GM12878 (cell line): Measurements from ENCODE around the gene CPNE6. TPM values are rescaled to one million over a fixed set of nuclear protein-coding genes. Genes with fewer than 3 reads are reported as not detected.
"Not testable (repeated sequence)": the region's sequence is repeated elsewhere in the genome, so short reads cannot be mapped to it uniquely, and the experiment has no call there.

Experiments
- ATAC-seq: fragments of 200-7000 bp; cut with Tn5 transposase; 3 replicates; pipeline ENCODE4 v1.9.1; 2020; ENCODE audit warnings: mild to moderate bottlenecking, moderate library complexity
- BruUV-seq: library from RNA; stranded (reverse); fragments of 400-500 nt; replicated peaks from 2 replicates; lab custom pipeline; 2021; lab: Mats Ljungman, UMichigan
- CTCF ChIA-PET: fragments of 300-600 bp; sonication (Branson Sonifier 250); formaldehyde crosslinking; extraction: SDS; loops from one replicate; lab custom pipeline; 2021; ENCODE audit warnings: inconsistent platforms; lab: Yijun Ruan, JAX
- POLR2A ChIA-PET: fragments of 350-600 bp; formaldehyde crosslinking; extraction: SDS; loops from one replicate; lab custom pipeline; 2021; ENCODE audit warnings: inconsistent platforms; lab: Charles Lee
- RAD21 ChIA-PET: fragments of 300-600 bp; sonication (Branson Sonifier 250); formaldehyde crosslinking; loops from one replicate; lab custom pipeline; 2023; ENCODE audit warnings: antibody characterized with exemption; ENCODE audit not compliant: unreplicated experiment; lab: Charles Lee
- SMC1A ChIA-PET: fragments of 300-600 bp; sonication (Branson Sonifier 250); formaldehyde crosslinking; loops from one replicate; lab custom pipeline; 2023; ENCODE audit not compliant: unreplicated experiment, uncharacterized antibody; lab: Charles Lee
- DNase-seq: peaks from one replicate; pipeline ENCODE4 v3.0.0-alpha.2; 2011; ENCODE audit warnings: low read depth, low spot score
- FAIRE-seq: peaks from 3 replicates; lab custom pipeline; 2011; peaks lifted over from hg19 to GRCh38; lab: Jason Lieb, UNC
- H2AFZ ChIP-seq: 2 replicates; pipeline ENCODE4 v1.6.0; 2011; ENCODE audit warnings: low read depth, low read length, control low read depth; ENCODE audit not compliant: control insufficient read depth
- H3K27ac ChIP-seq: 2 replicates; pipeline ENCODE4 v1.5.1; 2011; ENCODE audit warnings: control low read depth; ENCODE audit not compliant: control insufficient read depth, insufficient read depth
- H3K27me3 ChIP-seq, 2 experiments: replicated peaks in 1 of 2; 2 replicates each; pipeline versions ENCODE4 v1.6.0 to v1.6.1; 2011; ENCODE audit warnings: low read length in 1 of 2; ENCODE audit not compliant: control insufficient read depth in 2 of 2, insufficient read depth in 2 of 2
- H3K36me3 ChIP-seq, 2 experiments: 2 replicates each; pipeline ENCODE4 v1.5.1; 2011; ENCODE audit warnings: low read length in 1 of 2; ENCODE audit not compliant: control insufficient read depth in 2 of 2, insufficient read depth in 2 of 2
- H3K4me1 ChIP-seq: 2 replicates; pipeline ENCODE4 v1.6.1; 2011; ENCODE audit warnings: mild to moderate bottlenecking, low read length, moderate library complexity, mixed read lengths; ENCODE audit not compliant: control insufficient read depth, insufficient read depth
- H3K4me2 ChIP-seq: 2 replicates; pipeline ENCODE4 v1.6.0; 2011; ENCODE audit warnings: control low read depth; ENCODE audit not compliant: control insufficient read depth, insufficient read depth
- H3K4me3 ChIP-seq: fragments of 200-600 bp; sonication (generic); 2 replicates; pipeline ENCODE4 v1.5.1; 2016
- H3K79me2 ChIP-seq: 2 replicates; pipeline ENCODE4 v1.6.0; 2011; ENCODE audit warnings: low read length; ENCODE audit not compliant: control insufficient read depth, insufficient read depth
- H3K9ac ChIP-seq: 2 replicates; pipeline ENCODE4 v1.8.0; 2011; ENCODE audit warnings: low read length, control low read depth, mixed read lengths; ENCODE audit not compliant: control insufficient read depth, insufficient read depth
- H3K9me3 ChIP-seq: replicated peaks from 3 replicates; pipeline ENCODE4 v1.5.1; 2011; ENCODE audit warnings: mild to moderate bottlenecking, low read length; ENCODE audit not compliant: control insufficient read depth, insufficient read depth
- H4K20me1 ChIP-seq: 2 replicates; pipeline ENCODE4 v1.6.0; 2011; ENCODE audit not compliant: control insufficient read depth, insufficient read depth
- CTCF ChIP-seq, 3 experiments: IDR thresholded peaks in 2 of 3; conservative IDR thresholded peaks in 1 of 3; 2 replicates each; pipeline ENCODE4 v1.5.1; 2011; ENCODE audit warnings: low read depth in 3 of 3, low read length in 3 of 3, mild to moderate bottlenecking in 3 of 3, control low read depth in 2 of 3, moderate library complexity in 2 of 3, inconsistent platforms in 1 of 3, mixed read lengths in 1 of 3; ENCODE audit not compliant: control insufficient read depth in 2 of 3, insufficient read depth in 1 of 3; ENCODE audit errors: extremely low read depth in 1 of 3
- JUNB ChIP-seq: IDR thresholded peaks from 2 replicates; pipeline ENCODE4 v1.6.1; 2016; ENCODE audit warnings: antibody characterized with exemption, mild to moderate bottlenecking
- MEF2B ChIP-seq: fragments of 450-650 bp; IDR thresholded peaks from 2 replicates; pipeline ENCODE4 v1.6.1; 2018; ENCODE audit warnings: mild to moderate bottlenecking, moderate library complexity; ENCODE audit not compliant: partially characterized antibody, poor library complexity, severe bottlenecking
- WGBS: methylation state at CpG from one replicate; pipeline ENCODE4 v1.1.6; 2016; ENCODE audit warnings: low lambda C conversion rate; ENCODE audit not compliant: insufficient replicate concordance, insufficient coverage; ENCODE audit errors: missing lambda C conversion rate; 5-methylcytosine and 5-hydroxymethylcytosine counted together
- in situ Hi-C: fragments of 300-500 bp; cut with MboI; formaldehyde crosslinking; loops from 9 replicates; pipeline ENCODE4 v1.14.3; 2018; ENCODE audit warnings: mixed read lengths
- intact Hi-C: fragments of 100-400 bp; cut with micrococcal nuclease; formaldehyde crosslinking; loops from one replicate; pipeline ENCODE4 v1.14.2; 2022; ENCODE audit not compliant: unreplicated experiment
- polyA plus RNA-seq, 11 experiments: library from polyadenylated mRNA; depleted of rRNA in 4 of 11; unstranded in 6 of 11; stranded (reverse) in 5 of 11; fragments of >200 nt; fragmentation: Nextera tagmentation in 4 of 11; fragmentation: Illumina TruSeq in 1 of 11; extraction: Ambion mirVana in 4 of 11; extraction: Trizol in 1 of 11; gene quantifications; 1 replicate in 1 of 11; 2 replicates in 10 of 11; pipeline versions ENCODE4 v1.2.1 to v1.2.3, GENCODE V29; 2011 to 2016; ENCODE audit warnings: inconsistent platforms in 2 of 11, missing spikeins in 2 of 11, low read depth in 1 of 11
- total RNA-seq, 4 experiments: library from RNA; depleted of rRNA in 3 of 4; stranded (reverse); fragments of >200 nt in 3 of 4; fragmentation: Illumina TruSeq in 1 of 4; extraction: Trizol in 1 of 4; gene quantifications; 2 replicates each; pipeline versions ENCODE4 v1.2.1 to v1.2.3, GENCODE V29; 2013 to 2021

Gene CPNE6
- total and polyA plus RNA-seq, 10 of the 15 experiments (the other 5 are each of a cell fraction or from before 2014, with no cell fraction given): 0.06 to 0.43 (median 0.18) TPM; not detected in 3

DNA sequence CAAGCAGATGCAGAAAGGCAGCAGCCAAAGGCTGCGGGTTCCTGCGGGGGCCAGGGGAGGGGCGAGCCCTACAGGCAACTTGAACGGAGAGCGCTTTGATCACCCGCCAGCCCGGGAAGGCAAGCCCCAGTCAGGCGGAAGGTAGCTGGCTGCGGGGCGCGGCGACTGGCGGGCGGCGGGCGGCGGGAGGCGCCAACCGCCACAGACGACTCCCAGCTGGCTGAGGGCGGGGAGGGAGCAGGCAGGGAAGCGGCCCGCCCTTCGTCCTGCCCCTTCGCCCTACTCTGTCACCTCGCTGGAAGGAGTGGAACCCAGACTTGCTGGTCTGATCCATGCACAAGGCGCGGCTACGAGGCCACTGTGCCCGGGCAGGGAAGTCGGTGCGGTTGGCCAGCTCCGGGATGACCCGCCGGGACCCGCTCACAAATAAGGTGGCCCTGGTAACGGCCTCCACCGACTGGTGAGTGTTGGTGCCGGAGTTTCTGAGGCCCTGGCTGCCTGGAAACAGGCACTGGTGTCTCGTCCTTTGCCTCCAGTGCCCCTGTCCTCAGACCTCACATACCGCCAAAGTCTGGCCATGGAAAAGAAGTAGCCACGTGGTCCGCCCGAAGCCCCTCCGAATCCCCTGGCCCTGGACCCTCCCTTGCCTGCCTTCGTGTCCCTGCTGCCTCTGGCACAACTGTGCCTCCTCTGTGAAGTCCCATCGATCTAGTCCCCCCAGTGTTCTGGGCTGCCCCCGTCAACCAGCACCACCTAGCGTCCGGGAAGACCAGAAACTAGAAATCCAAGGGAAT, 35.0 kb upstream of the CPNE6 start (continued):
- peak; percentile 79 to 84 (median 82) for TF ChIP-seq CTCF (IDR thresholded peaks at IDR 0.05 in 2 of 3, conservative IDR thresholded peaks at IDR 0.05 in 1 of 3; ENCODE audit: control insufficient read depth in 2 of 3, extremely low read depth in 1 of 3, insufficient read depth in 1 of 3, low read depth in 3 of 3, low read length in 3 of 3)

GRCh38 chr14:24036963-24037657, 34.3 kb upstream of the CPNE6 start:
- H3K4me1 ChIP-seq, H3K36me3 ChIP-seq, H3K9me3 ChIP-seq, H3K27me3 ChIP-seq, BruUV-seq, H4K20me1 ChIP-seq, FAIRE-seq, H3K79me2 ChIP-seq, RAD21 ChIA-PET, DNase-seq: not testable (repeated sequence)
- Histone ChIP-seq H3K9ac (peak overlapping the region; percentile 62), H3K4me2 (peak overlapping the region; percentile 58), H3K27ac (peak overlapping the region; percentile 56), H3K4me3 (peak overlapping the region; percentile 73), H2AFZ (peak overlapping the region; percentile 73)
- CTCF ChIA-PET: interaction anchor here (1.4 kb wide), 1 partner anchor 406 kb away, joined by 3 read pairs; no protein-coding TSS in a partner anchor
- POLR2A ChIA-PET: interaction anchor here (0.5 kb wide), 1 partner anchor 208 kb away, joined by 3 read pairs; no protein-coding TSS in a partner anchor
- intact Hi-C loops: loop anchor here (1.0 kb wide), 1 partner anchor 23 kb away; no protein-coding TSS in a partner anchor
- ATAC-seq: peak; percentile 43
- SMC1A ChIA-PET: interaction anchor here (1.3 kb wide), 1 partner anchor 78 kb away, joined by 3 read pairs; the partner anchor contains the start of genes DCAF11 and NRL
- TF ChIP-seq JUNB: peak; percentile 28; the same call in 1 of the 2 replicates
- peak; percentile 66 for TF ChIP-seq MEF2B
- in situ Hi-C loops: loop anchor here (10.0 kb wide), 1 partner anchor 62 kb away; no protein-coding TSS in a partner anchor
- WGBS: 5% methylated on average over 10 of the region's 10 CpGs
